Neural cell (in vitro differentiated cells): ENCODE measurements around the gene HACL1.

Experiments
- CTCF ChIP-seq: fragments of 450-650 bp; IDR thresholded peaks from 2 replicates; pipeline ENCODE4 v1.5.1; 2014; ENCODE audit warnings: antibody characterized with exemption, mild to moderate bottlenecking, moderate library complexity; ENCODE audit not compliant: poor library complexity, severe bottlenecking
- EP300 ChIP-seq: fragments of 450-650 bp; conservative IDR thresholded peaks from 2 replicates; pipeline ENCODE4 v1.6.1; 2014; ENCODE audit warnings: antibody characterized with exemption, mild to moderate bottlenecking, moderate library complexity; ENCODE audit not compliant: poor library complexity, severe bottlenecking
- EZH2 ChIP-seq: fragments of 200-600, 300-800 bp; shearing (Covaris generic), sonication (generic); IDR thresholded peaks from 2 replicates; pipeline ENCODE4 v1.6.1; 2014; ENCODE audit warnings: antibody characterized with exemption, low read length, borderline replicate concordance, mild to moderate bottlenecking; ENCODE audit not compliant: insufficient read depth, poor library complexity, severe bottlenecking
- TAF1 ChIP-seq: IDR thresholded peaks from 2 replicates; pipeline ENCODE4 v1.6.1; 2012; ENCODE audit warnings: low read depth

- TF ChIP-seq CTCF (no peak), EP300 (no peak), EZH2 (no peak), TAF1 (no peak)
Observed at GRCh38 chr3:15602146-15602536, 772 bp upstream of the HACL1 start.
